SU-DHL-6 (cell line): Measurements from ENCODE around the gene HECW1.

ENCODE experiments used
- EZH2phosphoT487 ChIP-seq: fragments of 200-600 bp; sonication (generic), shearing (Covaris generic); conservative IDR thresholded peaks from 2 replicates; pipeline ENCODE4 v1.6.1; 2018; ENCODE audit warnings: mild to moderate bottlenecking, antibody characterized with exemption, low read length, moderate library complexity, mixed read lengths
- TF ChIP-seq, protein P1 (sequence below): fragments of 200-600 bp; sonication (generic); IDR thresholded peaks from one replicate; pipeline ENCODE4 v1.5.1; 2017; ENCODE audit warnings: antibody characterized with exemption, mild to moderate bottlenecking, low read length, moderate library complexity; ENCODE audit not compliant: insufficient read depth, poor library complexity, severe bottlenecking

GRCh38 chr7:43076189-43076605 is 36.2 kb upstream of the HECW1 start:
- TF ChIP-seq, protein P1, sequence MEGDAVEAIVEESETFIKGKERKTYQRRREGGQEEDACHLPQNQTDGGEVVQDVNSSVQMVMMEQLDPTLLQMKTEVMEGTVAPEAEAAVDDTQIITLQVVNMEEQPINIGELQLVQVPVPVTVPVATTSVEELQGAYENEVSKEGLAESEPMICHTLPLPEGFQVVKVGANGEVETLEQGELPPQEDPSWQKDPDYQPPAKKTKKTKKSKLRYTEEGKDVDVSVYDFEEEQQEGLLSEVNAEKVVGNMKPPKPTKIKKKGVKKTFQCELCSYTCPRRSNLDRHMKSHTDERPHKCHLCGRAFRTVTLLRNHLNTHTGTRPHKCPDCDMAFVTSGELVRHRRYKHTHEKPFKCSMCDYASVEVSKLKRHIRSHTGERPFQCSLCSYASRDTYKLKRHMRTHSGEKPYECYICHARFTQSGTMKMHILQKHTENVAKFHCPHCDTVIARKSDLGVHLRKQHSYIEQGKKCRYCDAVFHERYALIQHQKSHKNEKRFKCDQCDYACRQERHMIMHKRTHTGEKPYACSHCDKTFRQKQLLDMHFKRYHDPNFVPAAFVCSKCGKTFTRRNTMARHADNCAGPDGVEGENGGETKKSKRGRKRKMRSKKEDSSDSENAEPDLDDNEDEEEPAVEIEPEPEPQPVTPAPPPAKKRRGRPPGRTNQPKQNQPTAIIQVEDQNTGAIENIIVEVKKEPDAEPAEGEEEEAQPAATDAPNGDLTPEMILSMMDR, result no peak
- TF ChIP-seq EZH2phosphoT487, result no peak
